ENCODE results near the gene WASL. TPM values are rescaled to one million over a fixed set of nuclear protein-coding genes. Genes with fewer than 3 reads are reported as not detected.

Gene WASL
- total RNA-seq, 1 experiment from 2014 or later: 34.4 TPM

DNA sequence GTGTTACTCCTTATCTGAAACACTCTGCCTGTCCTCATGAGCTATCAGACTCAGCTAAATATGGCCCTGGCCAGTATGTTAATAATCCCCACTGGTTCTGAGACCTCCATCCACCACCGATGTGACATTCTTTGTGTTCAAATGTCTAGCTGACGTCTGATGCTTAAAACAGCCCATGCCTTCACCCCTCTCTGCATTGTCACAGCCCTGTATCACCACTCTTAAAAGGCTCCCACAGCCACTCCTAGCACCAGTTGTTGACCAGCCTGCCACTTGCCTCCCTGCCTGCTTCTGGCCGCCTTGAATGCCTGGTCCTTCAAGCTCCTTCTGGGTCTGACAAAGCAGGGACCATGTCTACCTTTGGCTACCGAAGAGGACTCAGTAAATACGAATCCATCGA lies 93.2 kb downstream of the WASL start, which contains the start of gene LMOD2:
Gene LMOD2 (plus strand): TSS at position 253 of the 400 bp plus-strand sequence. CDS start 98 bp downstream, at position 351.
- POLR2A ChIA-PET: no interaction called here
- no peaks in the 10 kb centered on the region for H3K36me3 Mint-ChIP-seq
- no peak within 1 kb of the TSS for H3K4me3 Mint-ChIP-seq
- DNase-seq (ENCODE audit: low spot score): no peak
- TF ChIP-seq FOXJ3 (CRISPR knock-in tag; IDR thresholded peaks at IDR 0.05; ENCODE audit: borderline replicate concordance) (no peak), CBFB (CRISPR knock-in tag; IDR thresholded peaks at IDR 0.05; ENCODE audit: low read depth) (no peak), GTF2I (CRISPR knock-in tag; conservative IDR thresholded peaks at IDR 0.05) (no peak), ZNF121 (CRISPR knock-in tag; IDR thresholded peaks at IDR 0.05) (no peak), MXD4 (CRISPR knock-in tag; IDR thresholded peaks at IDR 0.05; ENCODE audit: borderline replicate concordance) (no peak), ZNF219 (CRISPR knock-in tag; IDR thresholded peaks at IDR 0.05; ENCODE audit: borderline replicate concordance) (no peak)
- TF ChIP-seq, protein P1, sequence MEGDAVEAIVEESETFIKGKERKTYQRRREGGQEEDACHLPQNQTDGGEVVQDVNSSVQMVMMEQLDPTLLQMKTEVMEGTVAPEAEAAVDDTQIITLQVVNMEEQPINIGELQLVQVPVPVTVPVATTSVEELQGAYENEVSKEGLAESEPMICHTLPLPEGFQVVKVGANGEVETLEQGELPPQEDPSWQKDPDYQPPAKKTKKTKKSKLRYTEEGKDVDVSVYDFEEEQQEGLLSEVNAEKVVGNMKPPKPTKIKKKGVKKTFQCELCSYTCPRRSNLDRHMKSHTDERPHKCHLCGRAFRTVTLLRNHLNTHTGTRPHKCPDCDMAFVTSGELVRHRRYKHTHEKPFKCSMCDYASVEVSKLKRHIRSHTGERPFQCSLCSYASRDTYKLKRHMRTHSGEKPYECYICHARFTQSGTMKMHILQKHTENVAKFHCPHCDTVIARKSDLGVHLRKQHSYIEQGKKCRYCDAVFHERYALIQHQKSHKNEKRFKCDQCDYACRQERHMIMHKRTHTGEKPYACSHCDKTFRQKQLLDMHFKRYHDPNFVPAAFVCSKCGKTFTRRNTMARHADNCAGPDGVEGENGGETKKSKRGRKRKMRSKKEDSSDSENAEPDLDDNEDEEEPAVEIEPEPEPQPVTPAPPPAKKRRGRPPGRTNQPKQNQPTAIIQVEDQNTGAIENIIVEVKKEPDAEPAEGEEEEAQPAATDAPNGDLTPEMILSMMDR (IDR thresholded peaks at IDR 0.05): no peak
- TF ChIP-seq, protein P2, sequence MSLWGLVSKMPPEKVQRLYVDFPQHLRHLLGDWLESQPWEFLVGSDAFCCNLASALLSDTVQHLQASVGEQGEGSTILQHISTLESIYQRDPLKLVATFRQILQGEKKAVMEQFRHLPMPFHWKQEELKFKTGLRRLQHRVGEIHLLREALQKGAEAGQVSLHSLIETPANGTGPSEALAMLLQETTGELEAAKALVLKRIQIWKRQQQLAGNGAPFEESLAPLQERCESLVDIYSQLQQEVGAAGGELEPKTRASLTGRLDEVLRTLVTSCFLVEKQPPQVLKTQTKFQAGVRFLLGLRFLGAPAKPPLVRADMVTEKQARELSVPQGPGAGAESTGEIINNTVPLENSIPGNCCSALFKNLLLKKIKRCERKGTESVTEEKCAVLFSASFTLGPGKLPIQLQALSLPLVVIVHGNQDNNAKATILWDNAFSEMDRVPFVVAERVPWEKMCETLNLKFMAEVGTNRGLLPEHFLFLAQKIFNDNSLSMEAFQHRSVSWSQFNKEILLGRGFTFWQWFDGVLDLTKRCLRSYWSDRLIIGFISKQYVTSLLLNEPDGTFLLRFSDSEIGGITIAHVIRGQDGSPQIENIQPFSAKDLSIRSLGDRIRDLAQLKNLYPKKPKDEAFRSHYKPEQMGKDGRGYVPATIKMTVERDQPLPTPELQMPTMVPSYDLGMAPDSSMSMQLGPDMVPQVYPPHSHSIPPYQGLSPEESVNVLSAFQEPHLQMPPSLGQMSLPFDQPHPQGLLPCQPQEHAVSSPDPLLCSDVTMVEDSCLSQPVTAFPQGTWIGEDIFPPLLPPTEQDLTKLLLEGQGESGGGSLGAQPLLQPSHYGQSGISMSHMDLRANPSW (CRISPR knock-in tag; conservative IDR thresholded peaks at IDR 0.05; ENCODE audit: low read depth): no peak
- TF ChIP-seq, protein P3, sequence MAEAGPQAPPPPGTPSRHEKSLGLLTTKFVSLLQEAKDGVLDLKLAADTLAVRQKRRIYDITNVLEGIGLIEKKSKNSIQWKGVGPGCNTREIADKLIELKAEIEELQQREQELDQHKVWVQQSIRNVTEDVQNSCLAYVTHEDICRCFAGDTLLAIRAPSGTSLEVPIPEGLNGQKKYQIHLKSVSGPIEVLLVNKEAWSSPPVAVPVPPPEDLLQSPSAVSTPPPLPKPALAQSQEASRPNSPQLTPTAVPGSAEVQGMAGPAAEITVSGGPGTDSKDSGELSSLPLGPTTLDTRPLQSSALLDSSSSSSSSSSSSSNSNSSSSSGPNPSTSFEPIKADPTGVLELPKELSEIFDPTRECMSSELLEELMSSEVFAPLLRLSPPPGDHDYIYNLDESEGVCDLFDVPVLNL (CRISPR knock-in tag; IDR thresholded peaks at IDR 0.05; ENCODE audit: borderline replicate concordance, low read depth): no peak
- CTCF ChIA-PET: no interaction called here
- no peak for ATAC-seq
- H3K9me3 Mint-ChIP-seq: no peaks in the 10 kb centered on the region
- peaks cover 7% of the 10 kb centered on the region for H3K4me1 Mint-ChIP-seq
- no peak within 1 kb of the TSS for H3K27ac Mint-ChIP-seq
- no peaks in the 10 kb centered on the region; the same call in 1 of the 2 replicates for H3K27me3 Mint-ChIP-seq (ENCODE audit: low read depth)

DNA sequence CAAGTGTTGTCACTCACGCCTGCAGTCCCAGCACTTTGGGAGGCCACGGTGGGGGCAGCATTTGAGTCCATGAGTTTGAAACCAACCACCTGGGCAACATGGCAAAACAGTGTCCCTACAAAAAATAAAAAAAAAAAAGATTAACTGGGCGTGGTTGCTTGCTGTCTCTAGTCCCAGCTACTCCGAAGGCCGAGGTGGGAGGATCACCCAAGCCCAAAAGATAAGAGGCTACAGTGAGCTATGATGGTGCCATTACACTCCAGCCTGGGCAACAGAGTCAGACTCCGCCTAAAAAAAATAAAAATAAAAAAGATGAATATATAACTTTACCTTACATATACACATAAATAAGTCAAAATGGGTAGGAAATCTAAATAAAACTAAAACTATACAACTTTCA lies 95.6 kb downstream of the WASL start:
- peaks cover 6% of the 10 kb centered on the region for H3K4me1 Mint-ChIP-seq
- no peak overlapping the region for H3K4me3 Mint-ChIP-seq
- TF ChIP-seq, protein P4, sequence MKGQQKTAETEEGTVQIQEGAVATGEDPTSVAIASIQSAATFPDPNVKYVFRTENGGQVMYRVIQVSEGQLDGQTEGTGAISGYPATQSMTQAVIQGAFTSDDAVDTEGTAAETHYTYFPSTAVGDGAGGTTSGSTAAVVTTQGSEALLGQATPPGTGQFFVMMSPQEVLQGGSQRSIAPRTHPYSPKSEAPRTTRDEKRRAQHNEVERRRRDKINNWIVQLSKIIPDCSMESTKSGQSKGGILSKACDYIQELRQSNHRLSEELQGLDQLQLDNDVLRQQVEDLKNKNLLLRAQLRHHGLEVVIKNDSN (CRISPR knock-in tag; IDR thresholded peaks at IDR 0.05): no peak
- TF ChIP-seq, protein P5, sequence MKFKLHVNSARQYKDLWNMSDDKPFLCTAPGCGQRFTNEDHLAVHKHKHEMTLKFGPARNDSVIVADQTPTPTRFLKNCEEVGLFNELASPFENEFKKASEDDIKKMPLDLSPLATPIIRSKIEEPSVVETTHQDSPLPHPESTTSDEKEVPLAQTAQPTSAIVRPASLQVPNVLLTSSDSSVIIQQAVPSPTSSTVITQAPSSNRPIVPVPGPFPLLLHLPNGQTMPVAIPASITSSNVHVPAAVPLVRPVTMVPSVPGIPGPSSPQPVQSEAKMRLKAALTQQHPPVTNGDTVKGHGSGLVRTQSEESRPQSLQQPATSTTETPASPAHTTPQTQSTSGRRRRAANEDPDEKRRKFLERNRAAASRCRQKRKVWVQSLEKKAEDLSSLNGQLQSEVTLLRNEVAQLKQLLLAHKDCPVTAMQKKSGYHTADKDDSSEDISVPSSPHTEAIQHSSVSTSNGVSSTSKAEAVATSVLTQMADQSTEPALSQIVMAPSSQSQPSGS (CRISPR knock-in tag; IDR thresholded peaks at IDR 0.05; ENCODE audit: borderline replicate concordance, low read depth): no peak
- ChIA-PET POLR2A (no interaction called here), CTCF (interaction anchor here (0.6 to 1.3 kb wide), 2 partner anchors 16 to 48 kb away, joined by 3 read pairs; no protein-coding TSS in a partner anchor)
- H3K36me3 Mint-ChIP-seq: no peaks in the 10 kb centered on the region
- no peaks in the 10 kb centered on the region for H3K9me3 Mint-ChIP-seq
- ATAC-seq (no peak), DNase-seq (ENCODE audit: low spot score) (no peak)
- no peak overlapping the region for H3K27ac Mint-ChIP-seq
- H3K27me3 Mint-ChIP-seq (ENCODE audit: low read depth): no peaks in the 10 kb centered on the region

DNA sequence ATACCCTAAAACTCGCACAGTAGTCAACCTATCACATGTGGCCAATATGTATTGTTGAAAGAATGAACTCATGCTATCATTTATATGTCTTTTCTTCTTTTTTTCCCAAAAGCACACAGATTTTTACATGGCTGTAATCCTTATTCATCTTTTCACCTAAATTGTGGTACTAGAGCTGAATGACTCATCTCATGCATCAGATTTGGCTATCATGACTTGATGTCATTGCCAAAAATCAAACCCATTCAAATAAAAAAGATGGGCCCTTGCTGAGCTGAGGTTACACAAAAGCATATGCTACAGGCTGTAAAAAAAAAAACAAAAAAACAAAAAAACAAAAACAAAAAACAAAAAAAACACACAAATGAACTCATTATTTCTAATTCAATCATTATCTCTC lies 96.4 kb downstream of the WASL start:
- no peak for ATAC-seq
- no peaks in the 10 kb centered on the region for H3K9me3 Mint-ChIP-seq
- no peak for TF ChIP-seq PRRX2 (CRISPR knock-in tag; IDR thresholded peaks at IDR 0.05)
- TF ChIP-seq, protein P6, sequence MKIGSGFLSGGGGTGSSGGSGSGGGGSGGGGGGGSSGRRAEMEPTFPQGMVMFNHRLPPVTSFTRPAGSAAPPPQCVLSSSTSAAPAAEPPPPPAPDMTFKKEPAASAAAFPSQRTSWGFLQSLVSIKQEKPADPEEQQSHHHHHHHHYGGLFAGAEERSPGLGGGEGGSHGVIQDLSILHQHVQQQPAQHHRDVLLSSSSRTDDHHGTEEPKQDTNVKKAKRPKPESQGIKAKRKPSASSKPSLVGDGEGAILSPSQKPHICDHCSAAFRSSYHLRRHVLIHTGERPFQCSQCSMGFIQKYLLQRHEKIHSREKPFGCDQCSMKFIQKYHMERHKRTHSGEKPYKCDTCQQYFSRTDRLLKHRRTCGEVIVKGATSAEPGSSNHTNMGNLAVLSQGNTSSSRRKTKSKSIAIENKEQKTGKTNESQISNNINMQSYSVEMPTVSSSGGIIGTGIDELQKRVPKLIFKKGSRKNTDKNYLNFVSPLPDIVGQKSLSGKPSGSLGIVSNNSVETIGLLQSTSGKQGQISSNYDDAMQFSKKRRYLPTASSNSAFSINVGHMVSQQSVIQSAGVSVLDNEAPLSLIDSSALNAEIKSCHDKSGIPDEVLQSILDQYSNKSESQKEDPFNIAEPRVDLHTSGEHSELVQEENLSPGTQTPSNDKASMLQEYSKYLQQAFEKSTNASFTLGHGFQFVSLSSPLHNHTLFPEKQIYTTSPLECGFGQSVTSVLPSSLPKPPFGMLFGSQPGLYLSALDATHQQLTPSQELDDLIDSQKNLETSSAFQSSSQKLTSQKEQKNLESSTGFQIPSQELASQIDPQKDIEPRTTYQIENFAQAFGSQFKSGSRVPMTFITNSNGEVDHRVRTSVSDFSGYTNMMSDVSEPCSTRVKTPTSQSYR (CRISPR knock-in tag; IDR thresholded peaks at IDR 0.05): no peak
- TF ChIP-seq, protein P7, sequence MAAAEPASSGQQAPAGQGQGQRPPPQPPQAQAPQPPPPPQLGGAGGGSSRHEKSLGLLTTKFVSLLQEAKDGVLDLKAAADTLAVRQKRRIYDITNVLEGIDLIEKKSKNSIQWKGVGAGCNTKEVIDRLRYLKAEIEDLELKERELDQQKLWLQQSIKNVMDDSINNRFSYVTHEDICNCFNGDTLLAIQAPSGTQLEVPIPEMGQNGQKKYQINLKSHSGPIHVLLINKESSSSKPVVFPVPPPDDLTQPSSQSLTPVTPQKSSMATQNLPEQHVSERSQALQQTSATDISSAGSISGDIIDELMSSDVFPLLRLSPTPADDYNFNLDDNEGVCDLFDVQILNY (CRISPR knock-in tag; IDR thresholded peaks at IDR 0.05): no peak
- TF ChIP-seq SP1 (CRISPR knock-in tag; conservative IDR thresholded peaks at IDR 0.05): no peak
- TF ChIP-seq MXD4 (CRISPR knock-in tag; IDR thresholded peaks at IDR 0.05; ENCODE audit: borderline replicate concordance): no peak
- POLR2A ChIA-PET: no interaction called here
- no peaks in the 10 kb centered on the region for H3K36me3 Mint-ChIP-seq
- no peak overlapping the region for H3K4me3 Mint-ChIP-seq
- H3K4me1 Mint-ChIP-seq: peaks cover 10% of the 10 kb centered on the region
- H3K27ac Mint-ChIP-seq: no peak overlapping the region
- DNase-seq (ENCODE audit: low spot score): no peak
- CTCF ChIA-PET: interaction anchor here (1.3 kb wide), 1 partner anchor 49 kb away, joined by 3 read pairs; no protein-coding TSS in a partner anchor
- no peaks in the 10 kb centered on the region for H3K27me3 Mint-ChIP-seq (ENCODE audit: low read depth)
